Hepatocyte (in vitro differentiated cells): ENCODE data around the gene RANBP1. TPM values are rescaled to one million over a fixed set of nuclear protein-coding genes. Genes with fewer than 3 reads are reported as not detected.
"Not testable (repeated sequence)": the region's sequence is repeated elsewhere in the genome, so short reads cannot be mapped to it uniquely, and the experiment has no call there.

Experiments used
- DNase-seq: peaks from one replicate; pipeline ENCODE4 v3.0.0-alpha.2; 2016; ENCODE audit warnings: low spot score
- H2AFZ ChIP-seq: fragments of 200-600 bp; sonication (generic); 2 replicates; pipeline ENCODE4 v1.6.0; 2016; ENCODE audit warnings: antibody characterized with exemption, mild to moderate bottlenecking
- H3K27ac ChIP-seq: fragments of 200-600 bp; sonication (generic); 2 replicates; pipeline ENCODE4 v1.5.1; 2016; ENCODE audit warnings: mild to moderate bottlenecking
- H3K27me3 ChIP-seq: fragments of 200-600 bp; sonication (generic); 2 replicates; pipeline ENCODE4 v1.6.1; 2016
- H3K36me3 ChIP-seq: fragments of 200-600 bp; sonication (generic); replicated peaks from 2 replicates; pipeline ENCODE4 v1.5.1; 2016; ENCODE audit warnings: low read depth; ENCODE audit not compliant: insufficient read depth
- H3K4me1 ChIP-seq: fragments of 200-600 bp; sonication (generic); 2 replicates; pipeline ENCODE4 v1.5.1; 2016; ENCODE audit warnings: mild to moderate bottlenecking, moderate library complexity; ENCODE audit not compliant: insufficient read depth
- H3K4me2 ChIP-seq: fragments of 200-600 bp; sonication (generic); 2 replicates; pipeline ENCODE4 v1.6.0; 2016
- H3K4me3 ChIP-seq: fragments of 200-600 bp; sonication (generic); 2 replicates; pipeline ENCODE4 v1.5.1; 2016; ENCODE audit warnings: mild to moderate bottlenecking
- H3K79me2 ChIP-seq: fragments of 200-600 bp; sonication (generic); 2 replicates; pipeline ENCODE4 v1.6.0; 2017; ENCODE audit warnings: mild to moderate bottlenecking
- H3K9me2 ChIP-seq: fragments of 200-600 bp; sonication (generic); replicated peaks from 2 replicates; pipeline ENCODE4 v1.6.0; 2017; ENCODE audit warnings: mild to moderate bottlenecking; ENCODE audit not compliant: insufficient read depth
- H3K9me3 ChIP-seq: fragments of 200-600 bp; sonication (generic); 2 replicates; pipeline ENCODE4 v1.5.1; 2016; ENCODE audit warnings: low read depth, mild to moderate bottlenecking
- H4K20me1 ChIP-seq: fragments of 200-600 bp; sonication (generic); 2 replicates; pipeline ENCODE4 v1.6.0; 2016; ENCODE audit warnings: mild to moderate bottlenecking; ENCODE audit not compliant: insufficient read depth, poor library complexity, severe bottlenecking
- EZH2 ChIP-seq: fragments of 200-600 bp; sonication (generic); IDR thresholded peaks from 2 replicates; pipeline ENCODE4 v1.6.1; 2016; ENCODE audit warnings: antibody characterized with exemption, mild to moderate bottlenecking, borderline replicate concordance
- EZH2phosphoT487 ChIP-seq: fragments of 200-600 bp; sonication (generic); IDR thresholded peaks from one replicate; pipeline ENCODE4 v1.6.1; 2018; ENCODE audit warnings: antibody characterized with exemption, mild to moderate bottlenecking, low read depth, moderate library complexity; ENCODE audit not compliant: unreplicated experiment, severe bottlenecking
- WGBS: methylation state at CpG from one replicate; pipeline ENCODE4 v1.1.6; 2016; ENCODE audit warnings: low lambda C conversion rate; ENCODE audit errors: missing lambda C conversion rate; 5-methylcytosine and 5-hydroxymethylcytosine counted together
- polyA plus RNA-seq: library from polyadenylated mRNA; unstranded; fragments of >200 nt; fragmentation: Nextera tagmentation; extraction: Ambion mirVana; gene quantifications from 2 replicates; pipeline ENCODE4 v1.2.1, GENCODE V29; 2016
- total RNA-seq: library from RNA; depleted of rRNA; stranded (reverse); fragments of >200 nt; gene quantifications from 2 replicates; pipeline ENCODE4 v1.2.3, GENCODE V29; 2014
- TF ChIP-seq, protein P1 (sequence below): fragments of 200-600 bp; sonication (generic); IDR thresholded peaks from 2 replicates; pipeline ENCODE4 v1.5.1; 2016; ENCODE audit warnings: antibody characterized with exemption, mild to moderate bottlenecking; ENCODE audit not compliant: poor library complexity

Gene RANBP1
- total RNA-seq (223 and 227 TPM in 2 replicates), polyA plus RNA-seq (189 and 192 TPM in 2 replicates)

DNA sequence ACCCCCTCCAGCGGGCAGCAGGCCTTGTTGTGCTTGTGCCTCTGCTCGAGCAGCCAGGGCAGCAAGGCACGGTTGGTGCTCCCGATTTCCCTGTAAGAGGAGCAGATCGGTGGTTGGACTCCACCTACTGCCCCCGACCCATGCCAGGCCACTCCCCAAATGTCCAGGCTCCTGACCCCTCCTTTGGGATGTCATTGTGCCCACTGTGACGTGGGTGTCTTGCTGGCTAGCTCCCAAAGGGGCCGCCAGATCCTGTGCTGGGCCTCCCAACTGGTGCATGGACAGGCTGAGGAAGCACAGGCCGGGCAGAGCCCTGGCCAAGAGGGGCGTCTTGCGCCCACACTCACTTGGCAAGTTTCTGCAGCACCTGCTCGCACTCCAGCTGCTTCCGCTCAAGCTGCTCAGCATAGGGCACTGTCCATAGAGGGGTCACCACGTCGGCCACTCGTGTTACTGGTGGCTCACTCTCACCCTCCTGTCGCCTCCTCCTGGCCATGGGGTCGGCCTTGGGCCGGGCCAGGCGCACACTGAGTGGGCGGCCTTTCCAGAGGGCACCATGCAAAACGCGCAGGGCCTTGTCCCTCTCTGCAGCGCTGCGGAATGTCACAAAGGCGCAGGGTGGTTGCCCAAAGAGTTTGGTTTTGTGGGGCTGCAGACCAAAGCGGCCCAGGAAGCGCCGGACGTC is at the start of gene RANBP1:
Gene RANBP1, plus strand, starts transcription at position 414 of the 685 bp plus-strand sequence. Its CDS starts 81 bp downstream, at position 495.
- Histone ChIP-seq H3K4me2 (peak within 1 kb of the TSS; percentile 96), H4K20me1 (no peaks in the 10 kb centered on the region), H3K9me3 (no peaks in the 10 kb centered on the region), H3K4me3 (peak within 1 kb of the TSS; percentile 67), H2AFZ (peak within 1 kb of the TSS; percentile 62), H3K27me3 (no peaks in the 10 kb centered on the region), H3K9me2 (no peaks in the 10 kb centered on the region), H3K4me1 (peaks cover 16% of the 10 kb centered on the region), H3K36me3 (no peaks in the 10 kb centered on the region), H3K27ac (peak within 1 kb of the TSS; percentile 81), H3K79me2 (peaks cover 53% of the 10 kb centered on the region)
- no peak for DNase-seq
- TF ChIP-seq EZH2 = no peak
- TF ChIP-seq, protein P1, sequence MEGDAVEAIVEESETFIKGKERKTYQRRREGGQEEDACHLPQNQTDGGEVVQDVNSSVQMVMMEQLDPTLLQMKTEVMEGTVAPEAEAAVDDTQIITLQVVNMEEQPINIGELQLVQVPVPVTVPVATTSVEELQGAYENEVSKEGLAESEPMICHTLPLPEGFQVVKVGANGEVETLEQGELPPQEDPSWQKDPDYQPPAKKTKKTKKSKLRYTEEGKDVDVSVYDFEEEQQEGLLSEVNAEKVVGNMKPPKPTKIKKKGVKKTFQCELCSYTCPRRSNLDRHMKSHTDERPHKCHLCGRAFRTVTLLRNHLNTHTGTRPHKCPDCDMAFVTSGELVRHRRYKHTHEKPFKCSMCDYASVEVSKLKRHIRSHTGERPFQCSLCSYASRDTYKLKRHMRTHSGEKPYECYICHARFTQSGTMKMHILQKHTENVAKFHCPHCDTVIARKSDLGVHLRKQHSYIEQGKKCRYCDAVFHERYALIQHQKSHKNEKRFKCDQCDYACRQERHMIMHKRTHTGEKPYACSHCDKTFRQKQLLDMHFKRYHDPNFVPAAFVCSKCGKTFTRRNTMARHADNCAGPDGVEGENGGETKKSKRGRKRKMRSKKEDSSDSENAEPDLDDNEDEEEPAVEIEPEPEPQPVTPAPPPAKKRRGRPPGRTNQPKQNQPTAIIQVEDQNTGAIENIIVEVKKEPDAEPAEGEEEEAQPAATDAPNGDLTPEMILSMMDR = no peak
- TF ChIP-seq EZH2phosphoT487 = no peak
- 92% methylated on average over 30 of the region's 30 CpGs for WGBS

- DNase-seq = no peak
- TF ChIP-seq, protein P1 = no peak
- TF ChIP-seq EZH2phosphoT487 (no peak), EZH2 (no peak)
- no peaks in the 10 kb centered on the region for H3K79me2 ChIP-seq
- H2AFZ ChIP-seq = no peak overlapping the region
- H3K4me1 ChIP-seq = no peaks in the 10 kb centered on the region
- no peaks in the 10 kb centered on the region for H3K36me3 ChIP-seq
- H3K27me3 ChIP-seq = no peaks in the 10 kb centered on the region
- H3K4me2 ChIP-seq = no peak overlapping the region
- no peaks in the 10 kb centered on the region for H4K20me1 ChIP-seq
- H3K27ac ChIP-seq = no peak overlapping the region
- no peak overlapping the region for H3K4me3 ChIP-seq
- no peaks in the 10 kb centered on the region for H3K9me2 ChIP-seq
- 96% methylated on average over 11 of the region's 11 CpGs for WGBS
- no peaks in the 10 kb centered on the region for H3K9me3 ChIP-seq
These were observed 49.1 kb upstream of the RANBP1 start for GRCh38 chr22:20066617-20067383.

GRCh38 chr22:20067384-20067682 is 48.6 kb upstream of the RANBP1 start:
- not testable (repeated sequence) for H3K36me3 ChIP-seq, H3K4me2 ChIP-seq, H4K20me1 ChIP-seq, H3K4me3 ChIP-seq, H3K27me3 ChIP-seq, H3K9me2 ChIP-seq, H3K79me2 ChIP-seq, H3K27ac ChIP-seq, H2AFZ ChIP-seq, H3K4me1 ChIP-seq, H3K9me3 ChIP-seq, DNase-seq
- WGBS = 92% methylated on average over 3 of the region's 3 CpGs

GRCh38 chr22:20068640-20069039 is 47.3 kb upstream of the RANBP1 start:
- WGBS = 97% methylated on average over 7 of the region's 7 CpGs
- no peaks in the 10 kb centered on the region for H4K20me1 ChIP-seq
- H2AFZ ChIP-seq = no peak overlapping the region
- H3K4me3 ChIP-seq = no peak overlapping the region
- H3K9me2 ChIP-seq = no peaks in the 10 kb centered on the region
- H3K27ac ChIP-seq = no peak overlapping the region
- no peaks in the 10 kb centered on the region for H3K36me3 ChIP-seq
- H3K79me2 ChIP-seq = no peaks in the 10 kb centered on the region
- no peak for DNase-seq
- H3K4me2 ChIP-seq = no peak overlapping the region
- H3K9me3 ChIP-seq = no peaks in the 10 kb centered on the region
- H3K4me1 ChIP-seq = no peaks in the 10 kb centered on the region
- H3K27me3 ChIP-seq = no peaks in the 10 kb centered on the region
- TF ChIP-seq EZH2 (no peak), EZH2phosphoT487 (no peak)
- TF ChIP-seq, protein P1 = no peak
